B cell (primary cell): ENCODE measurements around the gene AFF3. TPM values are rescaled to one million over a fixed set of nuclear protein-coding genes. Genes with fewer than 3 reads are reported as not detected.

Source experiments
- ATAC-seq: fragments of 200-7000 bp; cut with Tn5 transposase; one replicate; pipeline ENCODE4 v1.10.0; 2021; ENCODE audit warnings: low read depth, mild to moderate bottlenecking, moderate number of reproducible peaks, moderate library complexity
- CTCF ChIA-PET: fragments of 350-600 bp; sonication (Branson Sonifier 250); formaldehyde crosslinking; loops from one replicate; lab custom pipeline; 2021; ENCODE audit warnings: antibody characterized with exemption, inconsistent platforms; lab: Charles Lee
- POLR2A ChIA-PET: fragments of 350-600 bp; sonication (Branson Sonifier 250); formaldehyde crosslinking; loops from one replicate; lab custom pipeline; 2021; ENCODE audit warnings: antibody characterized with exemption; lab: Charles Lee
- DNase-seq: peaks from one replicate; pipeline ENCODE4 v3.0.0; 2013
- H2AFZ ChIP-seq: 2 replicates; pipeline ENCODE4 v1.6.1; 2012; ENCODE audit warnings: mild to moderate bottlenecking, low read depth, low read length; ENCODE audit not compliant: insufficient read depth, poor library complexity, severe bottlenecking
- H3K27ac ChIP-seq, 2 donors: 1 replicate in 1 of 2; 2 replicates in 1 of 2; pipeline ENCODE4 v1.5.1; 2012 to 2013; ENCODE audit warnings: low read length in 2 of 2, mild to moderate bottlenecking in 2 of 2, moderate library complexity in 1 of 2
- H3K27me3 ChIP-seq, 4 experiments: fragments of 200-600 bp in 1 of 4; sonication (generic) in 1 of 4; replicated peaks in 1 of 4; 1 replicate in 2 of 4; 2 replicates in 2 of 4; pipeline versions ENCODE4 v1.6.1 to v1.7.0; 2013 to 2016; ENCODE audit warnings: low read length in 3 of 4, mild to moderate bottlenecking in 2 of 4, mixed read lengths in 1 of 4, moderate library complexity in 1 of 4; ENCODE audit not compliant: insufficient read depth in 4 of 4, control insufficient read depth in 3 of 4; ENCODE audit errors: control extremely low read depth in 1 of 4
- H3K36me3 ChIP-seq, 2 experiments: replicated peaks in 1 of 2; 1 replicate in 1 of 2; 2 replicates in 1 of 2; pipeline versions ENCODE4 v1.6.1 to v1.7.1; 2013; ENCODE audit warnings: low read length in 1 of 2; ENCODE audit not compliant: insufficient read depth in 2 of 2, control insufficient read depth in 1 of 2; ENCODE audit errors: control extremely low read depth in 1 of 2, extremely low read depth in 1 of 2
- H3K4me1 ChIP-seq, 2 donors: fragments of 200-600 bp in 1 of 2; sonication (generic) in 1 of 2; 1 replicate in 1 of 2; 2 replicates in 1 of 2; pipeline versions ENCODE4 v1.5.1 to v1.6.1; 2013 to 2017; ENCODE audit warnings: low read length in 2 of 2; ENCODE audit not compliant: control insufficient read depth in 2 of 2, insufficient read depth in 2 of 2
- H3K4me2 ChIP-seq: replicated peaks from 2 replicates; pipeline ENCODE3; 2012; ENCODE audit warnings: mild to moderate bottlenecking, low read depth, low read length; ENCODE audit not compliant: poor library complexity, severe bottlenecking
- H3K4me3 ChIP-seq, 5 experiments: fragments of 200-600 bp in 1 of 5; sonication (generic) in 1 of 5; 1 replicate in 3 of 5; 2 replicates in 2 of 5; pipeline versions ENCODE4 v1.5.1 to v1.7.0; 2011 to 2016; ENCODE audit warnings: low read length in 4 of 5, mild to moderate bottlenecking in 4 of 5, low read depth in 2 of 5, control low read depth in 1 of 5, moderate library complexity in 1 of 5; ENCODE audit not compliant: insufficient read depth in 1 of 5; ENCODE audit errors: control extremely low read depth in 1 of 5, extremely low read depth in 1 of 5
- H3K79me2 ChIP-seq: fragments of 200-600 bp; sonication (generic); one replicate; pipeline ENCODE4 v1.6.0; 2016; ENCODE audit warnings: low read length; ENCODE audit not compliant: control insufficient read depth, insufficient read depth
- H3K9ac ChIP-seq: fragments of 200-600 bp; sonication (generic); 2 replicates; pipeline ENCODE4 v1.6.1; 2017; ENCODE audit warnings: mild to moderate bottlenecking, low read length, moderate library complexity
- H3K9me3 ChIP-seq, 3 donors: one replicate each; pipeline versions ENCODE4 v1.6.1 to v1.7.1; 2013; ENCODE audit warnings: low read length in 2 of 3; ENCODE audit not compliant: control insufficient read depth in 2 of 3, insufficient read depth in 1 of 3; ENCODE audit errors: control extremely low read depth in 1 of 3
- H4K20me1 ChIP-seq: 2 replicates; pipeline ENCODE4 v1.6.0; 2012; ENCODE audit warnings: mild to moderate bottlenecking, low read length; ENCODE audit not compliant: insufficient read depth, control insufficient read depth, poor library complexity, severe bottlenecking
- H3K27ac Mint-ChIP-seq: one replicate; pipeline ENCODE4 v1.8.0; 2021; ENCODE audit warnings: mixed read lengths
- H3K27me3 Mint-ChIP-seq: one replicate; pipeline ENCODE4 v1.8.0; 2021; ENCODE audit warnings: mixed read lengths
- H3K4me1 Mint-ChIP-seq: one replicate; pipeline ENCODE4 v1.8.0; 2021; ENCODE audit warnings: mixed read lengths
- H3K4me3 Mint-ChIP-seq: one replicate; pipeline ENCODE4 v1.8.0; 2021; ENCODE audit warnings: mixed read lengths
- H3K9me3 Mint-ChIP-seq: one replicate; pipeline ENCODE4 v1.8.0; 2022; ENCODE audit warnings: mixed read lengths; ENCODE audit not compliant: insufficient read depth
- CTCF ChIP-seq: fragments of 200-600 bp; IDR thresholded peaks from one replicate; pipeline ENCODE4 v1.8.0; 2022; ENCODE audit warnings: antibody characterized with exemption, mild to moderate bottlenecking
- EZH2 ChIP-seq: IDR thresholded peaks from 2 replicates; pipeline ENCODE4 v1.6.1; 2012; ENCODE audit warnings: borderline replicate concordance, low read depth, mild to moderate bottlenecking, moderate library complexity, low read length; ENCODE audit not compliant: insufficient read depth, poor library complexity, severe bottlenecking
- WGBS: methylation state at CpG from one replicate; pipeline ENCODE4 v1.1.5; 2013; ENCODE audit warnings: missing lambda C conversion rate; ENCODE audit not compliant: insufficient coverage; 5-methylcytosine and 5-hydroxymethylcytosine counted together
- intact Hi-C: fragments of 100-400 bp; cut with micrococcal nuclease; formaldehyde crosslinking; loops from one replicate; pipeline ENCODE4 v1.10.0; 2022
- polyA plus RNA-seq: library from polyadenylated mRNA; depleted of rRNA; stranded (reverse); fragments of >200 nt; gene quantifications from 2 replicates; pipeline ENCODE4 v1.2.3, GENCODE V29; 2012
- total RNA-seq, 2 donors: library from RNA; stranded (reverse); fragments of 120-200 nt in 1 of 2; gene quantifications; 1 replicate in 1 of 2; 2 replicates in 1 of 2; pipeline versions ENCODE4 v1.2.3 to v1.2.4, GENCODE V29; 2013 to 2022

Gene AFF3
- total and polyA plus RNA-seq, 2 donors (not counting 1 experiment from before 2014, with no cell fraction given) = 117 to 830 TPM

- H3K4me3 ChIP-seq = no peak overlapping the region
- ATAC-seq (no peak), DNase-seq (no peak)
- WGBS = 100% methylated on average over 4 of the region's 8 CpGs
- H3K27me3 Mint-ChIP-seq = no peaks in the 10 kb centered on the region
- no peak overlapping the region for H3K4me3 Mint-ChIP-seq
- ChIA-PET CTCF (no interaction called here), POLR2A (no interaction called here)
- TF ChIP-seq CTCF (no peak), EZH2 (no peak)
- H2AFZ ChIP-seq = no peak overlapping the region
- peaks cover 5% of the 10 kb centered on the region for H3K9me3 Mint-ChIP-seq
- no peaks in the 10 kb centered on the region for H3K4me1 ChIP-seq
- H3K9me3 ChIP-seq = peaks cover 0 to 3% (median 0%) of the 10 kb centered on the region in 3 donors
- no peaks in the 10 kb centered on the region for H3K27me3 ChIP-seq
- no peak overlapping the region for H3K27ac Mint-ChIP-seq
- H3K9ac ChIP-seq = no peak overlapping the region
- no peak overlapping the region for H3K27ac ChIP-seq
- intact Hi-C loops = no loop called here
- H3K4me1 Mint-ChIP-seq = peaks cover 4% of the 10 kb centered on the region
- H3K79me2 ChIP-seq = peaks cover 80% of the 10 kb centered on the region
- H4K20me1 ChIP-seq = peaks cover 71% of the 10 kb centered on the region
- peaks cover 0 to 55% of the 10 kb centered on the region in 2 experiments for H3K36me3 ChIP-seq
- H3K4me2 ChIP-seq = no peak overlapping the region
Observed at GRCh38 chr2:99784946-99785345, 357.4 kb downstream of the AFF3 start.

GRCh38 chr2:99784282-99784681, 358.1 kb downstream of the AFF3 start:
- Histone ChIP-seq H3K4me2 (no peak overlapping the region), H3K27ac (no peak overlapping the region), H3K79me2 (peaks cover 80% of the 10 kb centered on the region), H3K9me3 (peaks cover 2 to 4% (median 3%) of the 10 kb centered on the region in 3 donors), H3K9ac (no peak overlapping the region), H3K4me1 (no peaks in the 10 kb centered on the region), H2AFZ (no peak overlapping the region), H3K27me3 (no peaks in the 10 kb centered on the region), H3K36me3 (peaks cover 3 to 56% of the 10 kb centered on the region in 2 experiments), H4K20me1 (peaks cover 69% of the 10 kb centered on the region), H3K4me3 (no peak overlapping the region)
- 100% methylated on average over 4 of the region's 8 CpGs for WGBS
- POLR2A ChIA-PET = no interaction called here
- CTCF ChIA-PET = no interaction called here
- Mint-ChIP-seq H3K27ac (no peak overlapping the region), H3K4me3 (no peak overlapping the region), H3K4me1 (peaks cover 2% of the 10 kb centered on the region), H3K9me3 (peaks cover 6% of the 10 kb centered on the region), H3K27me3 (no peaks in the 10 kb centered on the region)
- DNase-seq (no peak), ATAC-seq (no peak)
- intact Hi-C loops = no loop called here
- no peak for TF ChIP-seq CTCF
- no peak for TF ChIP-seq EZH2
